GM19324 (cell line): Measurements from ENCODE around the gene GPR25.

Experiments
- ATAC-seq: cut with Tn5 transposase; IDR thresholded peaks from one replicate; pipeline ENCODE4 v1.9.1; 2021; ENCODE audit warnings: mild to moderate bottlenecking, moderate library complexity; ENCODE audit not compliant: unreplicated experiment, low FRiP score

The GPR25 gene

DNA sequence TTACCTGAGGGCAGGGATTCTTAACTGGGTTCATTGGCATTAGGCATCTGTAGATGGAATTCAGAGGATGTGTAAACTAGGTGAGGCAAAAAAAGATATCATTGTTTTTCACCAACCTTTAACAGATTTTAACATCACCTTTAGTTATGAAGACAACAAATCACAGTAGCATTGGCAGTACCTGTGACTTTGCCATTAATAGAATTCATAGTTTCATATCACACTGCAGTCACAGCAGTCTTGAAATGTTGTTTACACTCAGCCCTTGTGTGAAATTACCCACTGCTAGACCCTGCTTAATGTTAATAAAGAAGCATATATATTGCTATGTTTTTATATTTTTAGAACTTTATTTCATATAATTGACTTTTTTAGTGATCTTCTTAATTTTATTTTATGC is 20.2 kb downstream of the GPR25 start:
- ATAC-seq: no peak

DNA sequence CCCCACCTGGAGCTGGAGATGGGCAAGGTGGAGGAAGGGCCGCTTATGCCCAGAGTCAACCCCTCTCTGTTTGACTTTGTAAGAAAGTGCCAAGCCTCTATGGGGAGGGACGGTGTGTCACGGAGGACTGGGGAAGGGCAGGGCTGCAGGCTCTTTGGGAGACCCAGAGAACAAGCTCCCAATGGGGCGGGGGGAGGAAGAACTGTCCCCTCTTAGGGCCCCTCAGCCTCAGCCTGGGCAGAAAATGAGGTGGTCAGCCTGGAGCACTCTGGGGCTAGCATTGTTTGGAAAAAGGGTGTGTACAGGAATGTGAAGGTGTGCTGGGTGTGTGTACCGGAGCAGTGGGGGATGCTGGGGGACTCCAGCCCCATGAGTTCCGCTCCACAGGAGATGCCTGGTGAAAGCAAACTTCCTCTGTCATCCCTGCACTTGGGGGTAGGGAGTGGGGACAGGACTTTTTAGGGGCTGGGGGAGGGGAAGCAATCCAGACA is 20.7 kb downstream of the GPR25 start:
- no peak for ATAC-seq

DNA sequence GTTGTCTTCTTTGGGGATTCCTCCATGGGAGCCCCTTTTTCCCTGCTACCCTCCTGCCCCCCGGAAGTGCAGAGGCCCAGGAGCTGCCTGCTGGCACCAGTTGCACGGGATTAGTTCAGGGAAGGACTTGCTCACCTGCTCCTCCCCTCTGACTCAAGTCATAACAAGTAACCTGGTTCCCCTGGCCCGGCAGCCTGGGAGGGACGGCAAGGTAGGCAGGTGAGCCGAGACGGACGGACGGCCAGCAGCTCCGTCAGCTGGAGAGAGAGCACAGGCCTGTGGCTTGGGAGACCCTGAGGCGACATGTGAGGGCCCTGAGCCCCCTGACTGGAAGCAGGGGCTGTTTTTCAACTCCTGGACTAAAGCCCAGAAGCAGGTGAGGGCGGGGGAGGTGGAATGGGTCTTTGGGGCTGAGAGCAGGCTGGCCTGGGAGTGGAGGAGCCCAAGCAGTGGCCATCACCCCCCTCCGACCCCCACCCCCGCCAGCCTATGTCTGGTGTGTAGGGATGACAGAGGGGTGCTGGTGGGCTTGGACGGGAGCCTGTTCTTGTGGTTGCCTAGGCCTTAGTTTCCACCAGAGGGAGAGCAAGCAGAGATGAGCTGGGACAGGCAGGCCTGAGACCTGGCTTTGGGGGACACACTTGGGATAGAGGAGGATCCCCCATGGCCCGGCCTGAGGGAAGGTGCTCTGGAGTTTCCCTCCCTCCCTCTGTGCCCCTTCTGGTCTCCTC is 22.1 kb downstream of the GPR25 start, which contains the start of gene INAVA:
INAVA (plus strand) TSS at position 189 of the 731 bp plus-strand sequence. CDS start 3,501 bp downstream, outside the sequence.
- ATAC-seq: no peak

DNA sequence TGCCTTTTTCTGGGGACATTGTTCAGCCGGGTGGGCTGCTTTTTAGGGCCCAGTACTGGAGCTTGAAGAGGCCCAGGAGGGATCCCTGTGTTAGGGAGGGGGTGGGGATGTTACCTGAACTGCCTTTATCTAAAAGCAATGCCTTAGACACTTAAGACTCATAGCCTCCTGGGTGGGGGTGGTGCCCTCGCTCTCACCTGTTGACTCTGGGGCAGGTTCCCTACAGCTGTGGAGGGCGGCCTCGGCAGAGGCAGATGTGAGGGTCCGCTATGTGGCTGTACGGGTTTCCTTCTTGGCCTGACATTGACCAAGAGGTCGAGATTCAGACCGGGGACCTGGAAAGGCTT is 22.6 kb downstream of the GPR25 start:
- no peak for ATAC-seq

DNA sequence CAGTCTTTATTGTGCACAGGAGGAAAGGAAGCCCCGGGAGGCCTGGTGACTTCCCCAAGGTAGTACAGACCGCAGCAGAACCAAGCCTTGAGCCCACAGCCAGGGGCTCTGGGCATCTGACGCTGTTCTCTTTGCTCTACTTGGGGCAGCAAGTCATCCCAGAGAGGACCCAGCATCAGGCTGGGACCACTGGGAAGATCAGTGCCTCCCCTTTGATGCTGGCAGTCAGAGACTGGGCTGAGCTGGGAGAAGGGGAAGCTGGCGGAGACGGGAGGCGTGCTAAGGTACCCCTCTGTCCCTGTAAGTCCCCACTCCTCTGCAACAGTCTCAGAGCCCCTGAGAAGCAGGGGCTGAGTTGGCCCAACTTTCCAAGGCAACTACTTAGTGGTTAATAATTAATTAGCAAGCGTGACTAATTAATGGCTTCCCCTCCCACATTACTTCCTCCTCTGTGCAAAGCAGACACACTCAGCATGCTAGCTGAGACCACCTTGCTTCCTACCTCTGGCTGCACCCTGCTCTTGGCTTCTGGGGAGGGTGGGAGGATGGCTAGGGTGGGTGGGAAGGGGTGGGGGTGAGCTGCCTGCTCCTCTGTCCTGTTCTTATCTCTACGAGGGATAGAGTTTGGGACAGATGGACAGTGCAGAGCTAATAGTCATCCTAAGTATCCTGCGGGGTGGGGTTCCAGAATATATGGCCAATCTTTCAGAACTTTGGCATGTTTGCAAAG is 23.2 kb downstream of the GPR25 start:
- peak; percentile 35 for ATAC-seq

DNA sequence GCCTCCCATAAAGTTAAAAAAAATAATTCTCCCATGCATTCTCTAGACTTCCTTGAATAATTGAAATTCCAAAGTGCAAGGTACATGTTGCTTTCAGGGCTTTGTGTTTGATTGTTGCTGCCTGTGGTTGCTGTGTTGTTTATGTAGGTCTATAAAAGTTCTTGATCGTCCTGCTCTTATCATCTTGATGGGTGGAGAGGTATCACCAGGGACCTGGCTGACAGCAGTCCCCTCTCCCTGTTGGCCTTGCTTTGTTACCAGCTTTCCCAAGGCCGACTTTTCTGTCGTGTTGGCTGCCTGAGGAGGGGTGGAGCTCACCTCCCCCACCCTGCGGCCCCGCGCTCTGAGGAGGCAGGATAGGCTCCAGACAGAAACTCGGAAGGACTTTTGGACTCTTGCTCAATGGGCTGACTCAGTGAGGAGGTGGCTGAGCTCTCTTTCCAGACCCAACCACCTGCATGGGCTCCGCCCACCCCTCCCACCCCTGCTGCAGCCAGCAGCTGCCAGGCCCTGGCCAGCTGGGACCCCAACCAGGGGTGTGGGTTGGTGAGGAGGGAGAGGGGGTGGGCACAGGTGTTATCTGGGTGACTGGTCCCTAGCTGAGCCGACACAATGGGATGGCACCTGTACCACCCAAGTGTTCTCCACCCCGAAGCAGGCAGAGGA is 23.9 kb downstream of the GPR25 start:
- ATAC-seq: no peak

DNA sequence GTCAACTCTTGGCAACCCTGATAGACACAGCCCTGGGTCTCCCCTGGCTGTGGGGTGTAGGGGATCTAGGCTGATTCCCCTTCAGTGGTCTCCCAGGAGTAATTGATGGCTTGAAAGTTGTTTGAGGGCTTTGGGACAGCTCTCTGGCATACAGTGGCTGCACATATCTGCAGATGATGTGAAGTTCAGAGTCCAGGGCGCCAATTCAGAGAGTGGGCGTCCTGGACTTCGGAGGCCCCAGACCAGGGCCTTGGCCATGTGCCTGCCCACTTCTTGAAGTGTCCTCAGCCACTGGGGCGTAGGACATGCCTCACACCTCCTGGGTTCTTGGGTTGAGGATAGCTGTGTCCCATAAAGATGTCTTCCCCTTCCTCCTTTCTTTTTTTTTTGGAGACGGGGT is 24.5 kb downstream of the GPR25 start:
- no peak for ATAC-seq

DNA sequence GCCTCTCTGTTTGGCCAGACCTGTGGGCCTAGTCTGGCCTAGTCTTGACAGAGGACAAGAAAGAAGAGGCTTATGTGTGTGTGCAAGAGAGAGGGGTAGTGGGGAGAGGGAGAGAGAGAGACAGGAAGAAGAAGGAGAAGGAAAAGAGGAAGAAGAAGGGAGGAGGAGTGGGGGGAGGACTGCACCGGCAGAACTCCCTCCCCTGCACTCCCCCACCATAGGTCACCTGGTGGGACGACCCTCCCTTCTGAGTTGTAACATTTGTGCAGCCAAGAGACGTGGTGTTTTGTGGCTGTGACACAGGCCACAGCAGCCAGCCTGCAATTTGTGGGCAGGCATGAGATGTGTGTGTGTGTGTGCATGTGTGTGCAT is 26.2 kb downstream of the GPR25 start:
- no peak for ATAC-seq

DNA sequence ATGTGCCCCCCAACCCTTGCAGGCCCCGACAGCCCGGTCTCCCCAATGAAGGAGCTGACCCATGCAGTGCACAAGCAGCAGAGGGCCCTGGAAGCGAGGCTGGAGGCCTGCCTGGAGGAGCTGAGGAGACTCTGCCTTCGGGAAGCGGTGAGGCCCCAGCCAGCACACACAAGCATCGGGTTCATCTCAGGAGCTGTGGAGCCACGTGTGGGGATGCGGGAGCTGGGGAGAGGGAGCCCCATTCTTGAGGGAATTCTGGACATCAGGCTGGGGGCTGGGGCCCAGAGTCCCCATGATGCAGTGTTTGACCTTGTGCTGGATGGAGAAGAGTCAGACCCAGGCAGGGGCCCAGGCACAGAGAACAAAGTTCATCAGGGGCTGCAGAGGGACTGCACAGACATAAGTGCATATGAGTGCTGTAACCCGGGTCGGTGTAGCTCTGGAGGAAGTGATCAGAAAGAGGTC is 26.7 kb downstream of the GPR25 start:
- ATAC-seq: no peak

DNA sequence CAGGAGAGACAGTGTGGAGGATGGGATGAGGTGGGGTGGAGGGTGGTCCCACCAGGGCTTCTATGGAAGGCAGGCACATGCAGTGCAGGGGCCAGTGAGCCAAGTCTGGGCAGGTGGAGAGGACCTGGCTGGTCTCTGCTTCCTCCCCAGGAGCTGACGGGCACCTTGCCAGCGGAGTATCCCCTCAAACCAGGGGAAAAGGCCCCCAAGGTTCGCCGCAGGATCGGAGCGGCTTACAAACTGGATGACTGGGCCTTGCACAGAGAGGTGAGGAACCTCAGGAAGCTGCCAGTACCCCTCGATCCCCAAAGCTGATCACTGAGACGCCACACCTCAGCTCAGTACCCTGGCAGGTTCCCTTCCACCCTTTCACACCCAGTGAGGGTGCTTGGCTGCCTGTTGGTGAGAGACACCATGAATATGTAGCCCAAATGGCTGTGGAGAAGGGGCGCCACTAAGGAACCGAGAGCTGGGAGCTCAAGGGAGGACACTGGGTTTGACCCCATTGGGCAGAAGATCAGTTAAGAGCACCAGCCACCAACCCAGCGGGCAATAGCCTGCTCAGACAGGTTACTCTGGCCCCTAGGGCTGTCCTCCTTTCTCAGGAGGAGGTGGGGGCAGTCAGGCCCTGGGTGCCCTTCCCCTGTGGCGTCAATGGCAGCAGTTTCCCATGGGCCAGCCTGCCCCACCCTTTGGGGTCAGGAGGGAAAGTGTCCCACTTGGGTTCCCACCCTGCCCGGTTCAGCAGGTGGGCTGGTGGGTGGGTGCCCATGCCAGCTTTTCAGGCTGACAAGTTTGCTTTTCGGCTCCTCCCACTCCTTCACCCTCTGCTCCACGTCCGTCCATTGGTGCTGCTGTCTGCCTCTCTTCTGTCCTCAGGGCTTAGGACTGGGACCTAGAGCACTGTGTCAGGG is 27.4 kb downstream of the GPR25 start:
- no peak for ATAC-seq

DNA sequence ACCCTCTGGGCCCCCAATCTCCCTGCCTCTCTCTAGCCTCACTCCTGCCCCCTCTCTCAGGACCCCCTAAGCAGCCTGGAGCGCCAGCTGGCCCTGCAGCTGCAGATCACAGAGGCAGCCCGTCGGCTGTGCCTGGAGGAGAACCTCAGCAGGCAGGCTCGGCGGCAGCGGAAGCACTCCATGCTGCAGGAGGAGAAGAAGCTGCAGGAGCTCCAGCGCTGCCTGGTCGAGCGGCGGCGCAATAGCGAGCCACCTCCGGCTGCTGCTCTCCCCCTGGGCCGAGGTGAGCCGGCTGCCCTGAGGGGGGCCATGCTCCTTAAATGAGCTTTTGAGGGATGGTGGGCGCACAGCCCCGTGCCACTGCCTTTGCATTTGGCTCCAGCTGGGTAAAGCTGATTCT is 28.1 kb downstream of the GPR25 start:
- ATAC-seq: no peak

DNA sequence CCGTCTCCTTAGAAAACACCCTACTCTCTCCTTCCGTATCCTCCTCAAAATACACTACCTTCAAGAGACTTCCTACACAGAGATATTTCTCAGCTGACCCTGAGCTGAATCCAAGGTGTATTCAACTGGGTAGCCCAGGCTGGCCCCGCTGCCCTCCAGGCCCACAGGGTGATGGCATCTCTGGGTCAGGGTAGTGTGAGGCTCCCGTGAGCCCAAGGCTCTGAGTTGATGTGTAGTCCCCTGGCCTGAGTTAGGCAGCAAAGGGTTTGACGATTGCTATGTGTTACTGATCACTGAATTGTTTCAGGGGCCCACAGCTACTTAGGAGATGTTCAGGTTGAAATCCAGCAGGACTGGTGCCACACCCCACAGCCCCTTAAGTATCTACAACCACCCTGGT is 28.6 kb downstream of the GPR25 start:
- ATAC-seq: no peak

DNA sequence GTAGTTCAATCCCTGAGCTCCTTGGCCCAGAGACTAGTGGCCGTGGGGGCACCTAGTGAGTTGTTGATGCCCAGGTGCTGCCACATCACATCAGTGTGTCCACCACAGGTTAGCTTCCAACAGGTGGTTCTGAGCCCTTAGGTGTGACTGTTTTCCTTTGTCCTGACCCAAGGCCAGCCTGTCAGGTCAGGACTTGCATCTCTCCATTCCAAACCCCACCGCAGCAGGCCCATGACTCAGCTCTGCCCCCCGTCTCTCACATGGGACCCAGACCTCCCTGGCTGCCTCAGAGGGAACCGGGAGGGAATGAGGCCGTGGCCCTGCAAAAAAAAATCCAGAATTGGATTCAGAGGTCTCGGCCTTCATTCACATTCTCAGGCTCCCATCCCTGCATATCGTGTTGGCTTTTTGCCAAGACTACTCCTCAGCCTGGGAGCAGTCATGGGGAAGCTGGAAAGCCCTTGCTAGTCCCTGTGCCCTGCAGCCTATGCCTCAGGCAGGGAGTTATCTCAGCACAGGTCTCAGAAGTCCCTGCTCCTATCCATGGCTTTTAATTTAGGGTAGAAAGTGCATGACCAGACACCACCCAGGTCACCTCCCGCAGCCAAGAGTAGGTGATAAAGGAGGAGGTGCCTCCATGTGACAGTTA is 29.1 kb downstream of the GPR25 start:
- ATAC-seq: no peak

DNA sequence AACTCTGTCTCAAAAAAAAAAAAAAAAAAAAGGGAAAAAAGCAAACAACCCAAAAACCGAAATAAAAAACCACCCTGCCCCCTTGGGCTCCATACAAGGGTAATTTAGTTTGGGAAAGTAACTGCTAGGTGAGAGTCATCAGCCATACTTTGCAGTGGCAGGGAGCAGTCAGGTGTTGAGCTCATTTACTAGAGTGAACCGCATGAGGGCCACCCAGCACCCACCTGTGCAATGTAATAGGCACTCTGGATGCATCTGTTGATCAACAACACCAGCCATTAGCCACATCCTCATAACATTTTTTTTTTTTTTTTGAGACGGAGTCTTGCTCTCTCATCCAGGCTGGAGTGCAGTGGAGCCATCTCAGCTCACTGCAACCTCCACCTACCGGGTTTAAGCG is 31.0 kb downstream of the GPR25 start:
- no peak for ATAC-seq

DNA sequence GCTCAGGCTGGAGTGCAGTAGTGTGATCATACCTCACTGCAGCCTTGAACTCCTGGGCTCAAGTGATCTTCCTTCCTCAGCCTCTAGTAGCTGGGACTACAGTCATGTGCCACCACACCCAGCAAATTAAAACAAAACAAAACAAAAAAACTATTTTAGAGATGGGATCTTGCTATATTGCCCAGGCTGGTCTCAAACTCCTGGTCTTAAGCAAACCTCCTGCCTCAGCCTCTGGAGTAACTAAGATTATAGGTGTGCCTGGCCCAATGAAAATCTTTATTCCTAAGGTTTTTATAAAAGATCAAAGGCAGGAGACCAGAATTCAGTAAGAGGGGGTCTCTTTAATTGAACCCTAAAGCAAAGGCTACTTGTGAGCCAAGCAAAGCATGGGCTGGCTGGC is 32.0 kb downstream of the GPR25 start:
- ATAC-seq: no peak

DNA sequence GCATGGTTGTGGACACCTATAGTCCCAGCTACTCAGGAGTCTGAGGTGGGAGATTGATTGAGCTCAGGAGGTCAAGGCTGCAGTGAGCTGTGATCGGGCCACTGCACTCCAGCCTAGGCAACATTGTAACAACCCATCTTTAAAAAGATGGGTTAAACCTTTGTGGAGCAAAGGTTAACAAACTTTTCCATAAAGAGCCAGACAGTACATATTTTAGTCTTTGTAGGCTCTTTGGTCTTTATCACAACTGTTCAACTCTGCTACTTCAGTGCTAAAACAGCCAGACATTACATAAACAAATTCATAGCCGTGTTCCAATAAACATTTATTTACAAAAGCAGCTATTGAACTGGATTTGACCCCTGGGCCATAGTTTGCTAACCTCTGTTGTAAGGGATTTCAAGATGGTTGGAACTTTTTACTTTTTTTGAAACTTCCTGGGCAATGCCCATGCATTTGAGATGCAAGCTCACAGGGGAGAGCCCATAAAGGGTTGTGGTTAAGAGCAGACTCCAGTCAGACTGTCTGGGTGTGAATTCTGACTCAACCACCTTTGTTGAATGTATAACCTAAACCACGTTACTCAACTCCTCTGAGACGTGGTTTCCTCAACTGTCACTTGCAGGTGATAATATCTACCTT is 32.8 kb downstream of the GPR25 start:
- peak; percentile 50 for ATAC-seq

DNA sequence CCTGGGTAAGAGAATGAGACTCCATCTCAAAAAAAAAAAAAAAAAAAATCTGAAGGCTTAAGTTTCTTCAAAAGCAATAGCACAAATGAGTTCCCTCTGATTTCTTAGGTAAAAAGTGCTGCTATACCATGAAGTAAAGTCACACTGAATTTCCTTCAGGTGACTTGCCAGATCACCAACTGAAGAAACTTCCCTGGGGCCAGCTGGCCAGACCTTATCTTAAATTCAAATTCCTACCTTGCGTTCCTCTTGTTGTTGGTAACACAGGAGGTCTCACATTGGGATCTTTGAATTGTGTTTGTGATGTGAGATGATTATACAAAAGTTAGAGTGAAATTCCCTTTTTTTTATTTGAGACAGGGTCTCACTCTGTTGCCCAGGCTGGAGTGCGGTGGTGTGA is 33.7 kb downstream of the GPR25 start:
- ATAC-seq: no peak

DNA sequence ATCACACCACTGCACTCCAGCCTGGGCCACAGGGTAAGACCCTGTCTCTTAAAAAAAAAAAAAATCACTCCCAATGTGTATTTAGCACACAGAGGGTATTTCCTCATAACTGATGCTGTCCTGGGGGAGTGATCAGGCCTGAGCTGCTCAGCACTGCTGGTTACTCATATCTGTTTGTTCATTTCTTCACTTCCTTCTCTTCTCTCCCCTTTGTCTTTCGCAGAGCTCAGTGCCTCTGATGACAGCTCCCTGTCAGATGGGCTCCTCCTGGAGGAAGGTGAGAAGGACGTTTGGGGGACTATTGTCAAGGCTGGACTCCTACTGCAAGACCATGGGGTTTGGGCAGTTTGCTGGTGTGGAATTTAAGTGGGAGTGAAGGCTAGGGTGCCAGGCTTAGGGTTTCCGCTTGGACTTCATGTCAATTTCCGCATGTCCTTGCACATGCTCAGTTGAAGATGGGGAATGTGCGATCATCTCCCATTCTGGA is 34.9 kb downstream of the GPR25 start:
- peak; percentile 35 for ATAC-seq

DNA sequence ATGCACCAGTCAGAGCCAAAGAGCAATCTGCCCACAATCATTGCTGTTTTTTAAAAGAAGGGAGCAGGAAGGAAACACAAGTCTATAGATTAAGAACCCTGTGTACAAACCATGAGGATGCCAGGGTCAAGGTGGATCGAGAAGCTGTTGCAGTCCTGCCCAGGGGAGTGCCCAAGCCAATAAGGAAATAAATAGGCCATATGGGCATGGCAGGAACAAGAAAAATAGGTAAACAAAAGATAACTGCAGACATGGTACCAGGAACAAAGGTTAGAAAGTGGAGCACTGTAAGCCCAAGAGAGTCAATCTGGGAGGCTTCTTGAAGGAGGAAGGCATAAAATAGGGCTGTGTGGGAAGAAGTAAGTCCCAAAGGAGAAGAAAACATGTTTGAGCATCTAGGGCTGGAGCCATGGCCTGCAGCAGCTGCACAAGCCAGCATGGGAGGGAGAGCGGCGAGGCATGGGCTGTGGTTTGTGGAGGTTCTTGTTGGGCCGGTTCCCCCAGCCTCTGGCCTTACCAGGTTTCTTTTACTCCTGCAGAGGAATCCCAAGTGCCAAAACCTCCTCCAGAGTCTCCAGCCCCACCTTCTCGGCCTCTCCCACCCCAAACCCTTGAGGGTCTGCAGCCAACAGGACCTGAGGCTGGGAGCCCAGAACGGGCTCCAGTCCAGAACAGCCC is 35.5 kb downstream of the GPR25 start:
- ATAC-seq: no peak
